NCI-H128 (cell line): ENCODE data around the gene KLHL17.

Experiments used
- DNase-seq: peaks from one replicate; lab custom pipeline; 2025; ENCODE audit not compliant: unreplicated experiment; lab: John Stamatoyannopoulos, UW

KLHL17 gene

GRCh38 chr1:960363-961131, at the start of gene KLHL17:
KLHL17 (plus strand) TSS chr1:960584; CDS start chr1:960694, 110 bp downstream.
- peak; percentile 41 for DNase-seq

- no peak for DNase-seq
Observed at GRCh38 chr1:910881-911721, 49.3 kb upstream of the KLHL17 start.

GRCh38 chr1:911875-912739, 48.3 kb upstream of the KLHL17 start:
- no peak for DNase-seq

GRCh38 chr1:912740-913301, 47.6 kb upstream of the KLHL17 start:
- DNase-seq, result no peak

GRCh38 chr1:913491-914130, 46.8 kb upstream of the KLHL17 start:
- no peak for DNase-seq

GRCh38 chr1:914131-914890, 46.1 kb upstream of the KLHL17 start:
- no peak for DNase-seq

GRCh38 chr1:914891-915280, 45.5 kb upstream of the KLHL17 start:
- DNase-seq, result no peak

- DNase-seq, result no peak
Observed at GRCh38 chr1:915295-916172, 44.9 kb upstream of the KLHL17 start.

- no peak for DNase-seq
Observed at GRCh38 chr1:916173-917075, 44.0 kb upstream of the KLHL17 start.

GRCh38 chr1:917076-917459, 43.3 kb upstream of the KLHL17 start:
- no peak for DNase-seq

GRCh38 chr1:917466-918091, 42.8 kb upstream of the KLHL17 start:
- DNase-seq, result no peak

GRCh38 chr1:918353-918752, 42.0 kb upstream of the KLHL17 start:
- DNase-seq, result no peak

- no peak for DNase-seq
Observed at GRCh38 chr1:918843-919242, 41.5 kb upstream of the KLHL17 start.

- DNase-seq, result no peak
Observed at GRCh38 chr1:919271-919872, 41.0 kb upstream of the KLHL17 start.

GRCh38 chr1:920010-920409, 40.4 kb upstream of the KLHL17 start:
- DNase-seq, result no peak

- DNase-seq, result no peak
Observed at GRCh38 chr1:920521-920920, 39.9 kb upstream of the KLHL17 start.
